Colonic mucosa (tissue), 4 donors: ENCODE measurements around the gene SYNDIG1L. TPM values are rescaled to one million over a fixed set of nuclear protein-coding genes. Genes with fewer than 3 reads are reported as not detected.
"Not testable (repeated sequence)": the region's sequence is repeated elsewhere in the genome, so short reads cannot be mapped to it uniquely, and the experiment has no call there.

Source experiments
- DNase-seq: peaks from one replicate; pipeline ENCODE4 v3.0.0-alpha.2; 2020
- H3K27ac ChIP-seq: fragments of 200-600 bp; one replicate; pipeline ENCODE4 v1.8.0; 2021
- H3K27me3 ChIP-seq: fragments of 200-600 bp; one replicate; pipeline ENCODE4 v1.8.0; 2021
- H3K36me3 ChIP-seq: fragments of 200-600 bp; one replicate; pipeline ENCODE4 v1.8.0; 2021
- H3K4me1 ChIP-seq: fragments of 200-600 bp; one replicate; pipeline ENCODE4 v1.8.0; 2021; ENCODE audit warnings: mild to moderate bottlenecking
- H3K4me3 ChIP-seq: fragments of 200-600 bp; one replicate; pipeline ENCODE4 v1.8.0; 2021
- H3K9ac ChIP-seq, 2 donors: one replicate each; pipeline ENCODE4 v1.7.0; 2013; ENCODE audit warnings: control low read depth in 2 of 2, low read depth in 2 of 2, low read length in 2 of 2
- H3K9me3 ChIP-seq: fragments of 200-600 bp; one replicate; pipeline ENCODE4 v1.8.0; 2021
- intact Hi-C: fragments of 100-400 bp; cut with DNase I; formaldehyde crosslinking; loops from one replicate; pipeline ENCODE4 v1.14.1; 2022
- total RNA-seq, 2 donors: library from RNA; stranded (reverse); fragmentation: NEBNext Ultra II Directional in 1 of 2; extraction: Animal tissue kit (Norgen Biotek cat#: 25700) in 1 of 2; gene quantifications; one replicate each; pipeline ENCODE4 v1.2.1, GENCODE V29; 2021
- TF ChIP-seq, protein P1 (sequence below): fragments of 200-600 bp; IDR thresholded peaks from one replicate; pipeline ENCODE4 v1.8.0; 2022; ENCODE audit warnings: antibody characterized with exemption, mild to moderate bottlenecking
- donor health status: healthy.
- donor health status: DM: no; HTN: no; CAD: no.
- donor health status: DM: no; HTN: no; CAD: no.

Gene SYNDIG1L
- total RNA-seq, 2 donors from 2014 or later: 0.24 TPM; not detected in 1

DNA sequence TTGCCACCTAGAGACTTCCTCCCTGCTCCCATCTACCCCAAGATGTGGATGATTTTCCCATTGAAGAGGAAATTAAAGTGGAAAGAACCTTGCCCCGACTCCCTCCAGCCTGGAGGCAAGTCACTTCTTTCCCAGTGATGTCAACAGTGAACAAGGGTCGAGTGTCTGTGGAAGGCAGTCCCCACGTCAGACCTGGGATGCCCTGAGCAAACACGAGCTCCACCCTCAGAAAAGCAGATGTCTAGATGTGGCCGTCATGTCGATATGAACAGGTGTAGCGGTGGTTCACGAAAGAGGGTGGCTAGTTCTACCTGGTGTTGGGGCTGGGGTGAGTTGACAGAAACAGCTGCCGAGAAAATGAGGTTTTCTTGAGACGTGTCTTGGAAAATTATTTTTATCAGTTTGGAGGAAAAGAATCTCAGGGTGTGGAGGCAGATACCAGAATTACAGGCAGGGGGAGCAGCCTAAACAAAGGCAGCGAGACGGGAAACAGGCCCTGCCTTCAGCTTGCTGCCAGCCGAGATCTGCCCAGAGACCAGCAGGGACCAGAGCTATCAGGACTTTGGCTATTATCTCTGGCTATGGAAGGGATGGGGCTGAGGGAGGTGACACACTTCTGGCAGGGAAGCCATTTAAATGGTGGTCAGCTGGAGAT, 25.9 kb downstream of the SYNDIG1L start:
- no peak overlapping the region for H3K9ac ChIP-seq
- H3K4me1 ChIP-seq: no peaks in the 10 kb centered on the region
- no peaks in the 10 kb centered on the region for H3K9me3 ChIP-seq
- H3K4me3 ChIP-seq: no peak overlapping the region
- no peak for DNase-seq
- no peaks in the 10 kb centered on the region for H3K36me3 ChIP-seq
- no peak overlapping the region for H3K27ac ChIP-seq
- intact Hi-C loops: no loop called here
- TF ChIP-seq, protein P1, sequence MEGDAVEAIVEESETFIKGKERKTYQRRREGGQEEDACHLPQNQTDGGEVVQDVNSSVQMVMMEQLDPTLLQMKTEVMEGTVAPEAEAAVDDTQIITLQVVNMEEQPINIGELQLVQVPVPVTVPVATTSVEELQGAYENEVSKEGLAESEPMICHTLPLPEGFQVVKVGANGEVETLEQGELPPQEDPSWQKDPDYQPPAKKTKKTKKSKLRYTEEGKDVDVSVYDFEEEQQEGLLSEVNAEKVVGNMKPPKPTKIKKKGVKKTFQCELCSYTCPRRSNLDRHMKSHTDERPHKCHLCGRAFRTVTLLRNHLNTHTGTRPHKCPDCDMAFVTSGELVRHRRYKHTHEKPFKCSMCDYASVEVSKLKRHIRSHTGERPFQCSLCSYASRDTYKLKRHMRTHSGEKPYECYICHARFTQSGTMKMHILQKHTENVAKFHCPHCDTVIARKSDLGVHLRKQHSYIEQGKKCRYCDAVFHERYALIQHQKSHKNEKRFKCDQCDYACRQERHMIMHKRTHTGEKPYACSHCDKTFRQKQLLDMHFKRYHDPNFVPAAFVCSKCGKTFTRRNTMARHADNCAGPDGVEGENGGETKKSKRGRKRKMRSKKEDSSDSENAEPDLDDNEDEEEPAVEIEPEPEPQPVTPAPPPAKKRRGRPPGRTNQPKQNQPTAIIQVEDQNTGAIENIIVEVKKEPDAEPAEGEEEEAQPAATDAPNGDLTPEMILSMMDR: no peak
- H3K27me3 ChIP-seq: no peaks in the 10 kb centered on the region

GRCh38 chr14:74395094-74395493, 30.9 kb downstream of the SYNDIG1L start:
- Histone ChIP-seq H3K4me3 (no peak overlapping the region), H3K27ac (no peak overlapping the region), H3K9me3 (no peaks in the 10 kb centered on the region), H3K4me1 (no peaks in the 10 kb centered on the region), H3K27me3 (no peaks in the 10 kb centered on the region), H3K9ac (no peak overlapping the region), H3K36me3 (no peaks in the 10 kb centered on the region)
- intact Hi-C loops: no loop called here
- no peak for DNase-seq
- TF ChIP-seq, protein P1: no peak

GRCh38 chr14:74394549-74394948, 31.5 kb downstream of the SYNDIG1L start:
- H3K27me3 ChIP-seq: no peaks in the 10 kb centered on the region
- H3K9ac ChIP-seq: no peak overlapping the region
- intact Hi-C loops: no loop called here
- no peak for DNase-seq
- H3K4me3 ChIP-seq: no peak overlapping the region
- H3K4me1 ChIP-seq: no peaks in the 10 kb centered on the region
- no peak overlapping the region for H3K27ac ChIP-seq
- H3K9me3 ChIP-seq: no peaks in the 10 kb centered on the region
- no peaks in the 10 kb centered on the region for H3K36me3 ChIP-seq
- TF ChIP-seq, protein P1: no peak

- Histone ChIP-seq H3K36me3 (no peaks in the 10 kb centered on the region), H3K4me3 (no peak overlapping the region), H3K27me3 (no peaks in the 10 kb centered on the region), H3K4me1 (no peaks in the 10 kb centered on the region), H3K9ac (no peak overlapping the region), H3K27ac (no peak overlapping the region), H3K9me3 (no peaks in the 10 kb centered on the region)
- TF ChIP-seq, protein P1: no peak
- no peak for DNase-seq
- intact Hi-C loops: no loop called here
These were observed 33.1 kb downstream of the SYNDIG1L start for GRCh38 chr14:74392616-74393570.

DNA sequence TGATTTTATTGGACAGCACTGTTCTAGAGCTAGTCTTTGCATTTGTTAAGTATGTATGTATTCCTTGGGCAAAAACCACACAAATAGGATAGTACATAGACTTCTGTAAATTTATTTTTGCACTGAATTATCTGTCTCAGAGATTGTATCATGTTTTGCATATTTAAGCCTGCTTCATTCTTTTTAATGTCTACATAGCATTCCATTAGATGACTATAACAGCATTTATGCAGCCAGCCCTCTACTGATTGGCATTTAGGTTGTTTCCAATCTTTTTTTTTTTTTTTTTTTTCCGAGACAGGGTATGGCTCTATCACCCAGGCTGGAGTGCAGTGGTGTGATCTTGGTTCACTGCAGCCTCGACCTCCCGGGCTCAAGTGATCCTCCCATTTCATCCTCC, 34.5 kb downstream of the SYNDIG1L start:
- TF ChIP-seq, protein P1: no peak
- no peaks in the 10 kb centered on the region for H3K36me3 ChIP-seq
- no peak overlapping the region for H3K9ac ChIP-seq
- no peaks in the 10 kb centered on the region for H3K4me1 ChIP-seq
- no peak for DNase-seq
- intact Hi-C loops: no loop called here
- H3K27me3 ChIP-seq: no peaks in the 10 kb centered on the region
- no peaks in the 10 kb centered on the region for H3K9me3 ChIP-seq
- no peak overlapping the region for H3K4me3 ChIP-seq
- no peak overlapping the region for H3K27ac ChIP-seq

- H3K27me3 ChIP-seq, intact Hi-C loops: not testable (repeated sequence)
These were observed 35.5 kb downstream of the SYNDIG1L start for GRCh38 chr14:74390505-74390904.

More at GRCh38 chr14:74390505-74390904, 35.5 kb downstream of the SYNDIG1L start:
- not testable (repeated sequence) for H3K4me1 ChIP-seq, H3K36me3 ChIP-seq, H3K27ac ChIP-seq, H3K4me3 ChIP-seq, H3K9me3 ChIP-seq, H3K9ac ChIP-seq, DNase-seq
